ENCODE measurements around the gene SULF2.

DNA sequence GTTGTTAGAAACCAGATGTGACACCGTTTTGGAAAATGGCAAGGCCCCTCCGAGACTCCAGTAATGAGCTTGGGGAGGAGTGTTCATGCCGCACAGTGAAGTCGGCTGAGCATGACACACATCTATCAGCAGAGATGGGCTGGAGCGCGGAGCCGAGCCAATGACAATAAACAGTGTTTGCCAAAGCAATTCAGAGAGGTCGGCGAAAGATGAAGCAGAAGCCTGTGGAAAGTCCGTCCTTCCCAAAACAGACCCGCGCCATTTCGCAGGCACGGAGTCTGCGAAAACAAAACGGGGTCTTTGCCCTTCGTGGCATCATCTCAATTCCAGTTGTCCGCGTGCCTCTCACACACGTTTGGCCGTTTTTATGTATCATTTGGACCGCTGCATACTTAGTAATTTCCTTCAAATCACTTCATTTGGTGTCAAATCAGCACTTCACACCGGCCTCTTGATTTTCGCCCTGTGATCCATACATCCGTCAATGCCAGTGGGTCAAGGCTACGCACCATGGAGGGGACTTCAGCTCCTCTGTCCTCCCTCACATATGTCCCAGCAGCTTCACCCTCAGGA, 71.3 kb downstream of the SULF2 start:
- TF ChIP-seq, protein P1, sequence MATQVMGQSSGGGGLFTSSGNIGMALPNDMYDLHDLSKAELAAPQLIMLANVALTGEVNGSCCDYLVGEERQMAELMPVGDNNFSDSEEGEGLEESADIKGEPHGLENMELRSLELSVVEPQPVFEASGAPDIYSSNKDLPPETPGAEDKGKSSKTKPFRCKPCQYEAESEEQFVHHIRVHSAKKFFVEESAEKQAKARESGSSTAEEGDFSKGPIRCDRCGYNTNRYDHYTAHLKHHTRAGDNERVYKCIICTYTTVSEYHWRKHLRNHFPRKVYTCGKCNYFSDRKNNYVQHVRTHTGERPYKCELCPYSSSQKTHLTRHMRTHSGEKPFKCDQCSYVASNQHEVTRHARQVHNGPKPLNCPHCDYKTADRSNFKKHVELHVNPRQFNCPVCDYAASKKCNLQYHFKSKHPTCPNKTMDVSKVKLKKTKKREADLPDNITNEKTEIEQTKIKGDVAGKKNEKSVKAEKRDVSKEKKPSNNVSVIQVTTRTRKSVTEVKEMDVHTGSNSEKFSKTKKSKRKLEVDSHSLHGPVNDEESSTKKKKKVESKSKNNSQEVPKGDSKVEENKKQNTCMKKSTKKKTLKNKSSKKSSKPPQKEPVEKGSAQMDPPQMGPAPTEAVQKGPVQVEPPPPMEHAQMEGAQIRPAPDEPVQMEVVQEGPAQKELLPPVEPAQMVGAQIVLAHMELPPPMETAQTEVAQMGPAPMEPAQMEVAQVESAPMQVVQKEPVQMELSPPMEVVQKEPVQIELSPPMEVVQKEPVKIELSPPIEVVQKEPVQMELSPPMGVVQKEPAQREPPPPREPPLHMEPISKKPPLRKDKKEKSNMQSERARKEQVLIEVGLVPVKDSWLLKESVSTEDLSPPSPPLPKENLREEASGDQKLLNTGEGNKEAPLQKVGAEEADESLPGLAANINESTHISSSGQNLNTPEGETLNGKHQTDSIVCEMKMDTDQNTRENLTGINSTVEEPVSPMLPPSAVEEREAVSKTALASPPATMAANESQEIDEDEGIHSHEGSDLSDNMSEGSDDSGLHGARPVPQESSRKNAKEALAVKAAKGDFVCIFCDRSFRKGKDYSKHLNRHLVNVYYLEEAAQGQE (IDR thresholded peaks at IDR 0.05; ENCODE audit: insufficient replicate concordance, low read depth), result no peak
- no peak for TF ChIP-seq GABPA (IDR thresholded peaks at IDR 0.05; ENCODE audit: low read depth)
- TF ChIP-seq, protein P2, sequence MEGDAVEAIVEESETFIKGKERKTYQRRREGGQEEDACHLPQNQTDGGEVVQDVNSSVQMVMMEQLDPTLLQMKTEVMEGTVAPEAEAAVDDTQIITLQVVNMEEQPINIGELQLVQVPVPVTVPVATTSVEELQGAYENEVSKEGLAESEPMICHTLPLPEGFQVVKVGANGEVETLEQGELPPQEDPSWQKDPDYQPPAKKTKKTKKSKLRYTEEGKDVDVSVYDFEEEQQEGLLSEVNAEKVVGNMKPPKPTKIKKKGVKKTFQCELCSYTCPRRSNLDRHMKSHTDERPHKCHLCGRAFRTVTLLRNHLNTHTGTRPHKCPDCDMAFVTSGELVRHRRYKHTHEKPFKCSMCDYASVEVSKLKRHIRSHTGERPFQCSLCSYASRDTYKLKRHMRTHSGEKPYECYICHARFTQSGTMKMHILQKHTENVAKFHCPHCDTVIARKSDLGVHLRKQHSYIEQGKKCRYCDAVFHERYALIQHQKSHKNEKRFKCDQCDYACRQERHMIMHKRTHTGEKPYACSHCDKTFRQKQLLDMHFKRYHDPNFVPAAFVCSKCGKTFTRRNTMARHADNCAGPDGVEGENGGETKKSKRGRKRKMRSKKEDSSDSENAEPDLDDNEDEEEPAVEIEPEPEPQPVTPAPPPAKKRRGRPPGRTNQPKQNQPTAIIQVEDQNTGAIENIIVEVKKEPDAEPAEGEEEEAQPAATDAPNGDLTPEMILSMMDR (IDR thresholded peaks at IDR 0.05; ENCODE audit: insufficient read depth, low read length), result no peak
